ENCODE results near the gene OLFM4.

GRCh38 chr13:53023246-53023645 lies 5.4 kb upstream of the OLFM4 start:
- TF ChIP-seq POLR2A (IDR thresholded peaks at IDR 0.05), result no peak
- TF ChIP-seq, protein P1, sequence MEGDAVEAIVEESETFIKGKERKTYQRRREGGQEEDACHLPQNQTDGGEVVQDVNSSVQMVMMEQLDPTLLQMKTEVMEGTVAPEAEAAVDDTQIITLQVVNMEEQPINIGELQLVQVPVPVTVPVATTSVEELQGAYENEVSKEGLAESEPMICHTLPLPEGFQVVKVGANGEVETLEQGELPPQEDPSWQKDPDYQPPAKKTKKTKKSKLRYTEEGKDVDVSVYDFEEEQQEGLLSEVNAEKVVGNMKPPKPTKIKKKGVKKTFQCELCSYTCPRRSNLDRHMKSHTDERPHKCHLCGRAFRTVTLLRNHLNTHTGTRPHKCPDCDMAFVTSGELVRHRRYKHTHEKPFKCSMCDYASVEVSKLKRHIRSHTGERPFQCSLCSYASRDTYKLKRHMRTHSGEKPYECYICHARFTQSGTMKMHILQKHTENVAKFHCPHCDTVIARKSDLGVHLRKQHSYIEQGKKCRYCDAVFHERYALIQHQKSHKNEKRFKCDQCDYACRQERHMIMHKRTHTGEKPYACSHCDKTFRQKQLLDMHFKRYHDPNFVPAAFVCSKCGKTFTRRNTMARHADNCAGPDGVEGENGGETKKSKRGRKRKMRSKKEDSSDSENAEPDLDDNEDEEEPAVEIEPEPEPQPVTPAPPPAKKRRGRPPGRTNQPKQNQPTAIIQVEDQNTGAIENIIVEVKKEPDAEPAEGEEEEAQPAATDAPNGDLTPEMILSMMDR (IDR thresholded peaks at IDR 0.05), result no peak

Measured in esophagus squamous epithelium (tissue), 4 donors.